Measurements from ENCODE around the gene KLHL22. TPM values are rescaled to one million over a fixed set of nuclear protein-coding genes. Genes with fewer than 3 reads are reported as not detected.

Gene KLHL22
- total RNA-seq, 1 donor from 2014 or later = 25.7 TPM

Other genes starting within 250 kb of the KLHL22 start
- 1.8 and 2.7 TPM in 2 replicates for gene RTN4R, start 227.5 kb downstream of the KLHL22 start, total RNA-seq
- 67.4 and 67.8 TPM in 2 replicates for gene DGCR6L, start 175.7 kb downstream of the KLHL22 start, total RNA-seq
- gene ZNF74, start 101.6 kb downstream of the KLHL22 start, total RNA-seq = 9.6 and 13.8 TPM in 2 replicates
- gene SCARF2, start 58.0 kb downstream of the KLHL22 start, total RNA-seq = 5.8 and 17.4 TPM in 2 replicates
- 72.2 and 108 TPM in 2 replicates for gene MED15, start 11.8 kb upstream of the KLHL22 start, total RNA-seq